Astrocyte of the spinal cord (primary cell): ENCODE measurements around the gene PLXNA1.

Experiments used
- DNase-seq: peaks from one replicate; pipeline ENCODE4 v3.0.0; 2011; ENCODE audit warnings: low read depth, low spot score
- H3K4me3 ChIP-seq: 2 replicates; pipeline ENCODE4 v1.5.1; 2011; ENCODE audit warnings: low read depth, mild to moderate bottlenecking, low read length, moderate library complexity
- in situ Hi-C: cut with HindIII; loops from 2 replicates; pipeline ENCODE4 v1.10.0; 2017; ENCODE audit warnings: low sequenced_read_pairs
- TF ChIP-seq, protein P1 (sequence below): IDR thresholded peaks from 2 replicates; pipeline ENCODE4 v1.5.1; 2012; ENCODE audit warnings: low read depth, mild to moderate bottlenecking, low read length, inconsistent platforms

The PLXNA1 gene

GRCh38 chr3:126990024-126990700, 7.2 kb downstream of the PLXNA1 start:
- no peak overlapping the region for H3K4me3 ChIP-seq
- no peak for DNase-seq
- TF ChIP-seq, protein P1, sequence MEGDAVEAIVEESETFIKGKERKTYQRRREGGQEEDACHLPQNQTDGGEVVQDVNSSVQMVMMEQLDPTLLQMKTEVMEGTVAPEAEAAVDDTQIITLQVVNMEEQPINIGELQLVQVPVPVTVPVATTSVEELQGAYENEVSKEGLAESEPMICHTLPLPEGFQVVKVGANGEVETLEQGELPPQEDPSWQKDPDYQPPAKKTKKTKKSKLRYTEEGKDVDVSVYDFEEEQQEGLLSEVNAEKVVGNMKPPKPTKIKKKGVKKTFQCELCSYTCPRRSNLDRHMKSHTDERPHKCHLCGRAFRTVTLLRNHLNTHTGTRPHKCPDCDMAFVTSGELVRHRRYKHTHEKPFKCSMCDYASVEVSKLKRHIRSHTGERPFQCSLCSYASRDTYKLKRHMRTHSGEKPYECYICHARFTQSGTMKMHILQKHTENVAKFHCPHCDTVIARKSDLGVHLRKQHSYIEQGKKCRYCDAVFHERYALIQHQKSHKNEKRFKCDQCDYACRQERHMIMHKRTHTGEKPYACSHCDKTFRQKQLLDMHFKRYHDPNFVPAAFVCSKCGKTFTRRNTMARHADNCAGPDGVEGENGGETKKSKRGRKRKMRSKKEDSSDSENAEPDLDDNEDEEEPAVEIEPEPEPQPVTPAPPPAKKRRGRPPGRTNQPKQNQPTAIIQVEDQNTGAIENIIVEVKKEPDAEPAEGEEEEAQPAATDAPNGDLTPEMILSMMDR, result no peak
- in situ Hi-C loops, result no loop called here

DNA sequence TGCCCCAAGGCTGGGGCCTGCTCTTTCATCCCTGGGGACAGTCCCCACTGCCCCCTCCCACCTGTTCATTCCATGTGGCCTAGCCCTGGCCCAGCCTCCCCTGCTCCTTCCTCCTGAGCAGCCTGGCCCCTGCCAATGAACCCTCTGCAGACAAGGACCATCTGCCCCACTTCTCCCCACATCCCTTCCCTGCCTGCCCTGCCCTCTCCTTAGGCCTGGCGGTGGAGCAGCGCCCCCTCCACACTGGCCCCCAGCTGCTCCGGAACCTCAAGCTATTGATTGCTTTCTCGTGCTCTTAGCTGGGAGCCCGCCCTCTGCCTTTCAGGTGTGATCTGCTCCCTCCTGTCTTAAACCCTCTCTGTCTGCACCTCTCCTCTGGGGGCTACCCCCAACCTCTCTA, 8.0 kb downstream of the PLXNA1 start:
- H3K4me3 ChIP-seq, result no peak overlapping the region
- TF ChIP-seq, protein P1, result no peak
- DNase-seq, result no peak
- in situ Hi-C loops, result no loop called here

GRCh38 chr3:126991366-126992200, 8.7 kb downstream of the PLXNA1 start:
- DNase-seq, result no peak
- in situ Hi-C loops, result no loop called here
- TF ChIP-seq, protein P1, result no peak
- no peak overlapping the region for H3K4me3 ChIP-seq

GRCh38 chr3:126992216-126992615, 9.3 kb downstream of the PLXNA1 start:
- TF ChIP-seq, protein P1, result no peak
- in situ Hi-C loops, result no loop called here
- no peak for DNase-seq
- H3K4me3 ChIP-seq, result no peak overlapping the region

GRCh38 chr3:126992776-126993175, 9.9 kb downstream of the PLXNA1 start:
- in situ Hi-C loops, result no loop called here
- no peak for DNase-seq
- H3K4me3 ChIP-seq, result no peak overlapping the region
- TF ChIP-seq, protein P1, result no peak

- in situ Hi-C loops, result no loop called here
- no peak for DNase-seq
- TF ChIP-seq, protein P1, result no peak
- H3K4me3 ChIP-seq, result no peak overlapping the region
These were observed 10.5 kb downstream of the PLXNA1 start for GRCh38 chr3:126993436-126993835.
